ENCODE results near the gene TGIF2LY. TPM values are rescaled to one million over a fixed set of nuclear protein-coding genes. Genes with fewer than 3 reads are reported as not detected.

TGIF2LY gene
- total RNA-seq, result not detected

DNA sequence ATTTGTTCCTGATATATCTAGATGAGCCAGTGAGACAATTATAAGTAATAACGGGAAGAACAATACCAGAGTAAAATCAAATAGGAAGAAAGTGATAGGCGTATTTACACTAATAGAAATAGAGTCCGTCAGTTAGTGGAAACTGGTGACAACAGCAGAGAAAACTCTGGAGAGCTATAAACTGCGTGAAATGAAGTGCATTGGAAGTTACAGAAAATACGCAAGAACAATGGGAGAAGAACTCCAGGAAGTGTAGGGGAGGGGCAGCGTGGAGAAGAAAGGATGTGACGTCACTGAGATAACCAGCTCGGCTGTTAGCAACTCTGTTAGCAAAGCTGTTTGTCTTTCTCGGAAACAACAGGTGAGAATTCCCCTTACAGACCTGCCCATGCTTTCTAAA, at the start of gene TGIF2LY:
TSS of gene TGIF2LY (plus strand) at position 301 of the 400 bp plus-strand sequence. CDS start 178 bp downstream, outside the sequence.

Small RNA genes lying within 50 kb of the gene (small RNA-seq; reads per million reads assigned to genes)
- gene PRRC2CP1, result not detected

Measured in diencephalon (tissue), 1 donor.